GM19455 (cell line): Measurements from ENCODE around the gene PPM1M.

Experiments
- ATAC-seq: cut with Tn5 transposase; IDR thresholded peaks from one replicate; pipeline ENCODE4 v1.9.1; 2021; ENCODE audit not compliant: unreplicated experiment

PPM1M gene

DNA sequence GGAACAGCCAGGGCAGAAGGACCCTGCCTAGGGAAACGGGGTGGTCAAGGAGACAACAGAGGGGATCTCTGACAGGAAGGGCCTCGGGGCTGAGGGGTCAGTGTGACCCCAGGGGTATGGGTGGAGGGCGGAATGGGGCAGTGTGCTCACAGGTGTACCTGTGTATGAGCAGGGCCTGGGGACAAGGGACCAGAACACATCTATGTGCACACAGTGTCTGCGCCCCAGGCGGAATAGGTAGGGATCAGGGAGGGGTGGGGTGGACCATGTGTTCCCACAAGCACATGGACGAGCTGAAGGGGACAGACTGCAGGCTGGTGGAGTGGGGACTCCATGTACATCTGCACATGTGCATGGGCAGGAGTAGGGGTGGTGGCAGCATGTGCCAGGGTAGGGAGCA is 15.1 kb upstream of the PPM1M start:
- no peak for ATAC-seq

DNA sequence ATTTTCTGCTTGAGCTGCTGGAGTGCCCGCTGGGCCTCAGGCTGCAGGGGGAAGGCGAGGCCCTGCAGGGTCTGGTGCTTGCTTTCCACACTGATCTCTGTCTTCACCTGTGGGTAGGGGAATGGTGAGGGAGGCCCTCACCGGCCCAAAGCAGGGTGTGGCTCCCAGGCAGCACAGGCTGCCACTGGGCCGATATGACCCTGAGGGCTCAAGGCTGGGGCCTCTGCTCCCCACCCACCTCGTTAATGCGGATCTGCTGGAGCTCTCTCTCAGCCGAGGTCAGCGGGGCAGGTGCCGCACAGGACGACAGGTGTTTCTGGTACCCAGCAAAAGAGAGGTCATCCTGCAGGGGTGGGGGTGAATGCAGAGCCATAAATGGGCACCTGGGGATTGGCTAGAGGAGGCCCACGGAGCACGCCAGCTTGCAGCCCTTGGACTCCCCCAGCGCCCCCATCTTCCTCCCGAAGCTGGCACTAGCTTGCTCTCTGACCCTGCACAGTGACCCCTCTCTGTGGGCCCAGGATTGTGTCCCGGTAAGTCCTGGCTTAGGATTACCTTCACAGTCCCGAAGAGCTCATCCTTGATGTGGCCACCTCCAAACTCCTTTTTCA is 14.6 kb upstream of the PPM1M start:
- no peak for ATAC-seq

DNA sequence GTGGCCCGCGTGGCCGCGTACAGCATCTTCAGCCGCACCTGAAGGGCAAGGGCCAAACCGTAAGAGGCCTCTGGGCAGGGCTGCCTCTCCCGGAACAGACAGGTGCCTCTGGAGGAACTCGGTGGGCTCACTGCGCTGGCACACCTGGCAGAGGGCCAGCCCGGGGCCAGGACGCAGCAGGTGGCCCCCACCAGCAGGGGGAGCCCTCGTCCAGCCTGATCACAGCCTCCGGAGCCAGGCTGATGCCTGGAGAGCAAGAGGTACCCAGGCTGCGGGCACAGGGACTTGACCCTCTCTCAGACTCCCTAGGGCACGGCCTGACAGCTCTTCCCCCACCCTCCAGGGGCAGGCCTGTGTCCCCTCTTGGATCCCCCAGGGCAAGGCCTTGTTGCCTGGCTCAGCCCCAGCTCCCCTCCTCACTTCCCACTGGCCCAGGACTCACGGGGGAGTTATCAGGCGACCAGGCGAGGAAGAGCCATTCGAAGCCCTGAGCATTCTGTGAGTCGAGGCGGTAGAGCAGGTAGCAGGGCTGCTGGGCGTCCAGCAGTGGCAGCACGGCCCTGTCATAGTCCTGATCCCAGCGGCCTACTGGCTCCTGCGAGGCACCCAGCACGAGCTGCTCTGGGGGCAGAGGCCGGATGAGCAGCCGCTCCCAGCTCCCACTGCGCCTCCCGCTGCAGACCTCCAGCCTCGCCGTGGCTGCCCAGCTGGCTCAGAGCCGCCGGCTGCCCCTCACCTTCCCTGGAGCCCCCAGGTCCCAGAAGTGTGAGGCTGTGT is 13.9 kb upstream of the PPM1M start:
- ATAC-seq, result no peak

DNA sequence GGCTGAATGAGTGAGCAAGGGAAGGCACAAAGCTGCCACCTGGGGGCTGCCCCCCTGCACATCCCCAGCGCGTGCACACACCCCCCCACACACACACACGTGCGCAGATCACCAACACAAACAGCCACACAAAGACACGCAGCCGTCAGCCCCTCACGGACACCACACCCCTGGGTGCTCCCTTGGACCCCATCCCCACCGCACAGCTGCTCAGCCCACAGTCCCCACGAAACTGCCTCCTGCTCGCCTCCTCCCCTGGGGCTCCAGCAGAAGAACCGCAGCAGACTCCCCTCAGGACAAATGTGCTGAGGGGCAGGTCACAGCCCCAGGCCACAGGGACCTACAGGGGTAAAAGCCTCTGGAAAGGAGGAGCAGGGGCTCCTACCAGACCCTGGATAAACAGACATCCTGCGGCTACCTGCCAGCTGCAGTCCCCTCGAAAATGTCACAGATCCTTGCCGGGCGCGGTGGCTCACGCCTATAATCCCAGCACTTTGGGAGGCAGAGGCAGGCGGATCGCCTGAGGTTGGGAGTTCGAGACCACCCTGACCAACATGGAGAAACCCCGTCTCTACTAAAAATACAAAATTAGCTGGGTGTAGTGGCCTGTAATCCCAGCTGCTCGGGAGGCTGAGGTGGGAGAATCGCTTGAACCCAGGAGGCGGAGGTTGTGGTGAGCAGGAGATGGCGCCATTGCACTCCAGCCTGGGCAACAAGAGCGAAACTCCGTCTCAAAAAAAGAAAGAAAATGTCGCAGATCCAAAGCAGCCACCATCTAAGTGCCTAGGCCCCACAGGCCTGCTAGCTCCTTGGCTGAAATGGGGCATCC is 13.1 kb upstream of the PPM1M start:
- no peak for ATAC-seq

DNA sequence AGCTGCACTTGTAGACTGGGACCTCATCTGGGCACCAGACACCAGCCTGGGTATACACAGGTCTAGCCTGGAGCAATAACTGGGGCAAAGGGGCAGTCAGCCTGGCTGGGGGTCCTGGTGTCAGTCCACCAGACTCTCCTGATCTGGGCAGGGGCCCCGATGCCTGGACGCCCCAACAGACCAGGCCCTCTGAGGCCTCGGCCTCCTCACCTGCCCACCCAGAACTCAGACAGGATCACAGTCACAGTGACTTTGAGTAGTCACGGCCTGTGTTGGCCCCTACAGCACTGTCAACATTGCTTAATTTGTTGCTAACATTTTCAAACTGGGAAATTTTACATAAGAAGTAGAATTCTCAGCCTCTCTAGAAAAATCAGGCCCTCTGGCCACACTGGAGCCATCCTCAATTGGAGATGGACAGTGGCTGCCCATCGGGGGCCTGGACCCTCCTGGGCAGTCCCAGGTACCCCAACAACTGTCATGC is 12.4 kb upstream of the PPM1M start:
- ATAC-seq, result no peak

DNA sequence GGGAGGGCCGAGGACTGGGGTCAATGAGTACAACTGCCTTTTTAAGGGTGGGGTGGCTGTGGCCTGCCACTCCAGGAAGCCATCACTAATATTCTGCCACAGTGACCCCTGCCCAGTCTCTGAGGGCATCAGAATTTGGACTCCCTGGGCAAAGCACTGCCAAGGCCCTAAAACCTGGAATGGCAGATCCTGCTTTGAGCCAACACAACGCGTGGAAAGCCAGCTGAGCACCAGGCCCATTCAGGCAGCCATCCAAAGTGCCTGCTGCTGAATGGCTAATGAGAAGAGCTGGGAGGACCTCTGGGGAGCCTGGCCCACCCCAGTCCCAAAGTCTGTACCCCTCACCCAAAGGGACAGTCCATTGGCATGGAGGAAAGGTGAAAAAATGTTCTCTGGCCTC is 11.6 kb upstream of the PPM1M start:
- no peak for ATAC-seq

DNA sequence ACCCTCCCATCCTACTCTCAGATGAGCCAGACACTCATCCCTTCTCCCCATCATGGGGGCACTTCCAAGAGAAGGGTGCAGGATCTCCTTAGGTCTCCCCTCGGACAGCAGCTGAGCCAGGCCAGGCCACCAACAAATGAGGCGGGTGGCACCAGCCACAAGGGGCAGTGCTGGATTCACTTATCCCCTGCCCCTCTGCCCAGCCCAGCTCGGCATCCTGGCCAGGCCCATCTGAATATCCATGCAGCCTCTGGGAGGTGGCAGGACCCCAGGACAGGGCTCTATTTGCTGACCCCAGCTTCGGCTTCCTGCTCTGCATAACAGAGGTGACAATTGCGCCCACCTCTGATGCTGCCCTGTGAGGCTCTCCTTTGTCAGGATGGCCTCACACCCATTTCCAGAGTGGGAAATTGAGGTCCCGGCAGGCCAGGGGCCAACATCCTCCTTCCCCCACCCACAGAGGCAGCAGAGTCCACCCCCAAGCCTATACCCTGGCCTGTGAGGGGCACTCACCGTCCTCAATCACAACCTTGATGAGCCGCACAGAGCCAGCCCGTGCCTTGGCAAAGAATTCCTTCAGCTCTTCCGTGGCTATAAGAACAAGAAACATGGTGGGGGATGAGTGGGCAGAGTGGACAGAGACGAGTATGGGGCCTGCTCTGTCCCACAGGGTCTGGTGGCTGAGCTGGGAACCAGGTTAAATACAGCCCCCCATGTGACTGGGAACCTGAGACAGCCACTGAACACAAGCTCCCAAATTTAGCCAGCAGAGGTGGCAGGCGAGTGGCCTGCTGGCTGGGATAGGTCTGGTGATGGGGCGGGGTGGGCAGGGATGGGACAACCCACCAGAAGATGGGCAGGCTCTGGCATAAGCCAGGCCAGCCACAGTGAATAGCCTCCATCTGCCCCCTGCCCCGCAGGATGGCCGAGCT is 10.8 kb upstream of the PPM1M start:
- ATAC-seq, result no peak

DNA sequence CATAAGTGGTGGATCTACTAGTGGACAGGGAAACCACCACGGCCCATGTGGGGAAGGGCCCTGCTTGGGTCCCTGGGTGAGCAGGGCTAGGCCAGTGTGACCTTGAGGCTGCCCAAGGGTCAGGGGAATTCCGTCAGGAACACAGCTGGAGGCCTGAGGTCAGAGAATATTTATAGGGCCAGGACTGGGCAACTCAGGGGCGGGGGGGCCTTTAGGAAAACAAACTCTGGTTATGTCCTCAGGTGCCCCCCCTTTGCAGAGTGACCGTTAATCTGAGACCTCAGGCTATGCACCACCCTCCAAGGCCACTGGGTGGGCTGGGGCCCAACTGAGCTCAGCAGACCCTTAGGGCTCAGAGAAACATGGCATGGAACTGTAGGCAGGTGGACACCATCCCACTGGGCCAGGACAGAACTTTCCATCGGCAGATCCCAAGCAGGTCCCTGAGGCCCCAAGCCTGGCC is 9.1 kb upstream of the PPM1M start:
- ATAC-seq, result no peak

DNA sequence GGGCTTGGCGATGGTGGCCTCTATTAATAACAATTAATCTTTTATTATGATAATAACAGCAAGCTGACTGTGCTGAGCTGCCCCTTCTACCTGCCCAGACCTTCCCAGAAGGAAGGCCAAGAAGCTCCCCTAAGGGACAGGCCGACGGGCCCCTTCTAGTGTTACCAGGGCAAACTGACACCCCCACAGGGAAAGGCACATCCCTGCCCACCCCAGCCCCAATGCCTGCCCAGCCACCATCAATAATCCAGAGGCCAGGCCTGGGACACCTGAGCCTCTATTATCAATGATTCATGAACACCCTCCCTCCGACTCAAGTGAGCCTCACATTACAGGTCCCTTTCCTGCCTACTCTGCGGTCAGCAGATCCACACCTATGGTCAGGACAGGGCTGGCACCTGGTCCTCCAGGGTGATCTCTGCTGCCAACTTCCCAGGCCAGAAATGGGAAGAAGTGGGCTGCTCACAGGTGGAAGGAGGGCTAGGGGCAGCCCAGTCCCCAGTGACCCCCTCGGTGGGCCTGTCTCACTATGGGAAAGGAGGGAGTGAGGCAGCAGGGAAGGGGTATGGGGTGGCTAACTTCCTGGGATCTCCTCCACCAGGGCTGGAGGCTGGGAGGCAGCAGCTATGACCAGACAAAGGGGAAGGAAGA is 8.4 kb upstream of the PPM1M start:
- no peak for ATAC-seq

DNA sequence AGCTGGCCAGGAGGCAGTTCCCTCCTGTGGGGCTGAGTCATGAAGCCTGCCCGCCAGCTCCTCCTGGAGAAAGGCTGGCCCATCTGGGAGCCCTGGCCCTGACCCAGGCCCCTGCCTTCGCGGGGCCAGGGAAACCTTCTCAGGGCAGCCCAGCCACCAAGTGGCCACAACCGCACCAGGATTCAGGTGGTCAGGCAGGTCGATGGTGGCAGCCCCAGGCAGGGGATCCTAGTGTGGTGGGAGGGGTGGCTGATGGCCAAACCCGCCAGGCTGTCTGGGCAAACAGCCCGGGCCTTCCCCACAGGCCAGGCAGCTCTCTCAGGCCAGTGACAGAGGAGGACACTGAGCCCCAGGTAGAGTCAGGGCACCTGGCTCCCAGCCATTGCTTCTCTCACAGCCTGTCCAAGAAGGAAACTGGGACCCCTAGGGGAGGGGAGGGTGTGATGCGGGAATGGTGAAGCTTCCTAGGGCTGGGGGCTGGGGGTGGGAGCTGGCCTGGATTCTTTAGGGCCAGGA is 7.8 kb upstream of the PPM1M start:
- ATAC-seq, result no peak

DNA sequence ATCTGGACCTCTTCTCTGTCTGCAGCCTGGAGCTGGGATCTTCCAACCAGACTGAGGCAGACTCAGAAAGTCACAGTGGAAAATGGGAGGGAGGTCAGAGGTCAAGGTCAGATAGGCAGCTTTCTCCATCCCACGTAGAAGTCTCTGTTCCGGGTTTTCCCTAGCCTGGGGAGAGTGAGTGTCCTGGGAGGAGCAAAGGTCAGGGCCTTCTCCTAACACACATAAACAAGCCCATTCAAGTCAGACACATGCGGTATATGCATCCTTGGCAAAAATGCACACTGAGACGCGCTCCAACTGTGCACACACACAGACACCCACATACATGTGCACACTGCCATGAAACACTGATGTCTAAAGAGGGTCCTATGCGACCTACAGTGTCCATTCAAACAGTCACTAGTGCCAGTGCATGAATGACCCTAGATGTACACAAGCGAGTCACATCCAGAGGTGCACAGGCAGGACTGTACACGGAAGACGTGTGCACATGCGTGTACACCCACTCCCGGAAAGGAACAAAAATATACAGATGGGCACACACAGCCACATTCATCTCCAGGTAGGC is 7.3 kb upstream of the PPM1M start:
- ATAC-seq, result no peak

DNA sequence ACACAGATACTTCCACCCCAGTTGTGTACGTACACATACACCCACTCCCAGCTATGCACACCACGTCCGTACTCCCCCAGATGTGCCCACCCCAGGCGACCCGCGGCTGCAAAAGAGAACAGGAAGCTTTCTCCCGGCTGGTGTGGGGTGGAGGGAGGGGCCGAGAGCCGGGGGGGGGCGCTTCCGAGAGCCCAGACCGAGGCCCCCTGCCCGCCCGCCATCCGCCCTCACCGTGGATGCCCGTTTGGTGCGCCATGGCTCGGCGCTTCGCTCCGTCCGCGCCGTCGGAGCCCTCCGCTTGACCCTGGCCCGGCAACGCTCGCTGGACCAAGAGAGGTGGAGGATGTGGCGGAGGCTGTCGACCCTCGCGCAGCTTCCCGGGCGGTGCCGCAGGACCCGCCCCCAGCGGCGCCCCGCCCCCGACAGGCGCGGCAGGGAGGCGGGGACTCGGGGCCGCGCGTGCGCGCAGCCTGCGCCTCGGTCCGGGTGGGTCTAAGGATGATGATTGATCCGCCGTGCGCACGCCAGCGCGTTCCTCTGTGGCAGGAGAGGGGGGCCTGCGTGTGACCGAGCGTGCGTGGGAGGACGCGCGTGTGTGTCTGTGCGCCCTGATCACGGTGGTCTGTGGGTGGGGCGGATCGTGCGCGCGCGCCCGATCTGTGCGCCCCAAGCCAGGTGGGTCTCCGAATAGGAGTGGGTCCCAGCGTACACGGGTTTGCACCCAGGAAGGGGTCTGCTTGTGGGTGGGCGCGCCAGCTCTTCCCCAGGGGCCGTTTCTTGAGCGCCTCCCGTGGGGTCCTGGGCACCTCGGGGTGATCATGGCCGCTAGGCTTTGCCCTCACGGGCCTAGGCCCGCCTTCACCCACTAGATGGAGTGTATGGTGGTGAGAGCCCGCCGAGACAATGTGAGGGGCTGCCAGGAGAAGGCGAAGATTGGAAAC is 6.5 kb upstream of the PPM1M start, which contains the start of gene TWF2:
TSS of gene TWF2 (minus strand) at position 398 of the 941 bp plus-strand sequence. CDS start at position 256, 142 bp downstream.
- ATAC-seq, result peak; percentile 71

DNA sequence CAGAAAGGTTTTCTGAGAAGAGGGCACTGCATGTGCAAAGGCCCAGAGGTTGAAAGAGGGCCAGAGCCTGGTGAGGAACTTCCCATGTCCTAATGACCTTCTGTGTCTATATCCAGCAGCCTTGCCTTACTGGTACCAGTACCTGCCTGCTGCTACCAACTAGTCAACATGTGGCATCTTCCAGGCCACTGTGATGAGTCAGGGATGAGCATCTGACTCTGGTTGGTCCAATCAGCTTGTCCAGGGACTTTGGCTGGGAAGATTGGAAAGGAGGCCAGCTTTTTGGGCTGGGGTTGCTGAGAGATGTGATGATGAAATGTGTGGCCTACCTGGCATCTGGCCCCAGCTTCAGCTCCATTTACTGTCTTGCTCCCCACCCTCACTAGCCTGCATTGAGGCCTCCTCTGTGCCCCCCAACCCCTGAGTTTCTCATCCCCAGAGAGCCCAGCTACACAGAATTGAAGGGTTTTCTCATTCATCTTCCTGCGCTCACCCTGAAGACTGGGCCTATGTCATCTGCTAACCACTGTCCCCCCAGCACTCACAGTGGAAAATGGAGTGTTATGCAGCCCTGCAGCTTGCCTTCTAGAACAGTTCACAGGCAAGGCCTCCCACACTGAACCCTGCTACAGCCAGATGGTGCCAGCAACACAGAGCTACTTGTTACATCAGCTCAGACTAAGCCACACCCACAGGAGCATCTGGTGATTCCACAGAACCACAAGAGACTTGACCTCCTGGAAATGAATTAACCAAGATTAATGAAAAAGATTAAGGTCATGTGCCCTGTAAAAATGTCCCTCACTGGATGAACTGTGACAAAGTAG is 5.3 kb upstream of the PPM1M start:
- no peak for ATAC-seq

DNA sequence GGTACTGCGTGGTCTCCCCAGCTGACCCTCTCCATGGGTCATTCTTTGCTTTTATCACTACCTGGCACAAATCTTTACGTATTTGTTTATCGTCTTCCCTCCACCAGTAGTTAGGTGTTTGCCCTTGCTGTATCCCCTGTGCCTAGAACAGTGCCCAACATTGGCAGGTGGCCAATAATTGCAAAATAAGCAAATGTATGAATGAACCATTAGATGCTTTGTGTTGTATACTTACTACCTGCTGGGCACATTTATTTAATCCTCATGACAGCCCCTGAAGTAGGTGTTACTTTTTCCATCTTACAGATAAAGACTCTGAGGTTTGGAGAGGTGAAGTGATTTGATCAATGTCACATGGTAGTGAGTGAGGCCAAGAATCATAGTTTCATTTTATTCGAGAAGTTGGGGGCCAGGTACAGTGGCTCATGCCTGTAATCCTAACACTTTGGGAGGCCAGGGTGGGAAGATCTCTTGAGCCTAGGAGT is 4.6 kb upstream of the PPM1M start:
- ATAC-seq, result no peak

DNA sequence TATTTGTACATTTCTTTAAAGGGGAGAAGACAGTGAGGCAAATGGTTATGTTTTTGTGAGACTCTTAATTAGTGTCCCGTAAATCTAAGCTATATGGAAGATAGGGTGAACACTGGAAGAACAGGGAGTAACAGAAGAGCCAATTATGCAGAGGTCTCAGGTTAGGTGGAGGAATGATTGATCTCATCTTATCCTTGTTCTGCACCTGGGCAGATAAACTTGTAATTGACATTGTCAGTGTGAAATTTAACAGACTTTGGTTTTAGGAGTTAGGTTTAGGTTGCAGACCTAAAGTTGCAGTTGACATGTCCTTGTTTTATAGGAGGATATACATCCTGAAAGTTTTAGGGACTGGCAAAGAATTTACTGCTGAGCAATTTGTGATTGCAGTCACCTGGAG is 3.5 kb upstream of the PPM1M start:
- no peak for ATAC-seq

DNA sequence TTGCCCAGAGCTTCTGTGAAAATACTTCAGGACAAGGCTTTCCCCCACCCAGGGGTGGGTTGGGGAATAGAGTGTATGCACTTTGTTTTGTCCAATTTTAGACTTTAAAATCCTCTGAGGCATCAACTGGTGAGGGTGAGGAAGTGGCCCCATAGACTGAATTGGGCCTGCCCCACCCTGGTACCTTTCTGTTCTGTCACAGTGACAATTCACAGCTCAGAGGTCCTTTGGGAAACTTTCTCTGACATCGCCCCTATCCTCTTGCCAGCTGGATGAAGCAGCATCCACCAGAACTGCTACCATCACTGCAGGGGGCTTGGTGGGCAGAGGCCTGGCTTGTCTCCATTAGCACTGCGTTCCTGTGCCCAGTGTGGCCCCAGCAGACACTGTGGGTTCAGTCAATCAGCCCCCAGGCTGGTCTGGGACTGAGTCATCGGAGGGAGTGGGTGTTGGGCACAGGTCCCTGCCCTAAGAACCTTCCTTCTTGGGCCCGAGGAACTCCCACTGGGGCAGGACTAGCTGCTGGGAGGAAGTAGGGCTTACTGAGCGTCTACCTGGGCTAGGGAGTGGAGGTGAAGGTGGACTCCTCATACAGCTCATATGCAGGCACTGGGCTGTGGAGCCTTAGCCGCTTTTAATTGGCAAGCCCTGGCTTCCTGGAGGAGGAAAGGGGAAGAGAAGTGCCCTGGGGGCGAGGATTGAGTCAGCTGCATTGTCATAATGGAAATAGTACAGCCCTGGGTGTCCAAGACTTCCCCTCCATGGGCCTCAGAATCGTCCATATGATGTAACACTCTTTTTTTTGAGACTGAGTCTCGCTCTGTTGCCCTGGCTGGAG is 1.5 kb upstream of the PPM1M start:
- no peak for ATAC-seq
